ENCODE data around the gene PPCDC. TPM values are rescaled to one million over a fixed set of nuclear protein-coding genes. Genes with fewer than 3 reads are reported as not detected.

Gene PPCDC, protein sequence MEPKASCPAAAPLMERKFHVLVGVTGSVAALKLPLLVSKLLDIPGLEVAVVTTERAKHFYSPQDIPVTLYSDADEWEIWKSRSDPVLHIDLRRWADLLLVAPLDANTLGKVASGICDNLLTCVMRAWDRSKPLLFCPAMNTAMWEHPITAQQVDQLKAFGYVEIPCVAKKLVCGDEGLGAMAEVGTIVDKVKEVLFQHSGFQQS
- total RNA-seq, result 11.5 TPM
- long read RNA-seq, transcript PPCDC-209 (4 exons, 1,127 nt), result major isoform, 10 of 38 reads
- long read RNA-seq, transcript PPCDC-201 (6 exons, 2,250 nt), result major isoform, 10 of 38 reads
- long read RNA-seq, partial matches to known transcripts, result 4 of 38 reads
- long read RNA-seq, other reads (novel, unspliced or antisense), result 8 of 38 reads

DNA sequence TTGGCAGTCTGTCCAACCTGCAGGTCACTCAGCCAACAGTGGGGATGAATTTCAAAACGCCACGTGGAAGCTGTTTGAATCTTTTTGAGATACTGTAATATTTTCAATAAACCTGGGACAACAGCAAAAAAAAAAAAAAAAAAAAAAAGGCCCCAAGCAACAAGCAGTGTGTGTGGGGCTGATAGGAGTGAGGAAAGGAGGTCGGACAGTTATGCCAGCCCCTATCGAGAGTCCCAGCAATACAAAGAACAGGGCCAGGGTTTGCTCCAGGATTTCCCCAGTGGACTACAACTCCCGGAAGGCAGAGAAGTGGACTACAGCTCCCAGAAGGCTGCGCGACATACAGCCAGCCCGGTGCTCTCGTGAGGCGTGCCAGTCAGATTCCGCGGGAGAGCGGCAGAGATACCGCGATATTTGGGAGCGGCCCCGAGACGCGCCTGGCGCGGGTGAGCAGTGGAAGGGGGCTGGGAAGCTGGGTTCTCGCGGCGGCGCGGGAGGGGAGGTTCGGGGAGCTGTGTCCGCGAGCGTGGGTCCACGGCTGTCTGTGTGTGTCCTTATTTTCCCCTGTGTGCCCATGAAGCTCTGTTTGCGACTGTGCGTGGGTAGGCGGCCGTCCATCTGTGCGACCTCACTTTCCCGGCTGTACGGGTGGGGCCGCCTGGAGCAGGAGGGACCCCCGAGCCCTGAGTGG is at the start of gene PPCDC:
PPCDC (plus strand) TSS at position 410 of the 691 bp plus-strand sequence. CDS start 4,729 bp downstream, outside the sequence.
- peak; percentile 99 for DNase-seq (ENCODE audit: low spot score)

DNA sequence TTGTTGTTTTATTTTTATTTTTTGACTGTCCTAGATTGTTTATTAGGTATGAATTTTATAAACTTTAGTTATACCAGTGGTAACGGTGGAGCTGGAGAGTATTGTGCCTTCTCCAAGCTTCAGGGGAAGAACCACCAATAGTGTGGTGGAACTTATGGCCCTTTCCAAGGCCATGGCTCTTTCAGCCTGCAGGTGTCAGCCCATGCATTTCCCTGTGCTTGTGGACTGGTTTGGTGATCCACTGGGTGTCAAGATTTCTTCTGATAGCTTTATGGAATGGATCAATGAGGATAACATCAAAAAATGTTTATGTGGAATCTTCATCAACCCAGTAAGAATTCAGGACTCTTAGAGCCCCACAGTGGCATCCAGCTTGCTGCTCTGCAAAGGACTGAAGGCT is 47.2 kb upstream of the PPCDC start:
- no peak for DNase-seq (ENCODE audit: low spot score)

DNA sequence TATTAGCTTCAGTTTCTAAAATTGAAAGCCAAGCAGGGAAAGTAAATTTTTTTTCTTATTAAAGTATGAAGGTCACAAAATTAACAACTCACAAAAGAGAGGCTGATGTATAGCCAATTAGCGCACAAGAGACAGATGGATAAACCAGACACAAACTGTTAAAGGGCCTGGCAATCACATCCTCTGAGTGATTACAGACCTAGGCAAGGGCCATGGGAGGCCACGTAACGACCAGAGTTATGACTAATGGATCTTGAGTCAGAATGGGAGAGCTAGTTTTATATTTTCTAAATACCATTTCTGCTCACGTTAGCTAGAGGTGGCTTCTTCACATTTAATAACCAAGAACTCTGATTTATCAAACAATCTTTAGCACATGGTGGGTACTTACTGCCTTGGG is 45.8 kb upstream of the PPCDC start:
- no peak for DNase-seq (ENCODE audit: low spot score)

DNA sequence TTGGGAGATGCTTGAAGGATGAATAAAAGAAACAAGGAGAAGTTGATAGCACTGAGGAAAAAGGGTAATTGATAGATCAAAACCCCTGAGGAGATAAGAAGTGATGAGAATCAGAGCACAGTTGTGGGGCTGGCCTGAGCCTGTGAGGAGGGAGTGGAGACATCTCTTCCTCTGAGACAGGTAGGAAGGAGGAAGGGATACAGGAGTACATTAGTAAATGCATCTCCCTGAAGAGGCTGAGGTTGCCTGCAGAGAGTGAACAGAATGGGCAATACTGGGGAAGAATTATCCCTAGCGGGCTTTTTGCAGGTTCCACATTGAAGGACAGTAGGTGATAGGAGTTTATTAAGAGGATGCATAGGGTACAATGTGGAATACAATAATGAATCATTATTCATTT is 45.3 kb upstream of the PPCDC start:
- no peak for DNase-seq (ENCODE audit: low spot score)

DNA sequence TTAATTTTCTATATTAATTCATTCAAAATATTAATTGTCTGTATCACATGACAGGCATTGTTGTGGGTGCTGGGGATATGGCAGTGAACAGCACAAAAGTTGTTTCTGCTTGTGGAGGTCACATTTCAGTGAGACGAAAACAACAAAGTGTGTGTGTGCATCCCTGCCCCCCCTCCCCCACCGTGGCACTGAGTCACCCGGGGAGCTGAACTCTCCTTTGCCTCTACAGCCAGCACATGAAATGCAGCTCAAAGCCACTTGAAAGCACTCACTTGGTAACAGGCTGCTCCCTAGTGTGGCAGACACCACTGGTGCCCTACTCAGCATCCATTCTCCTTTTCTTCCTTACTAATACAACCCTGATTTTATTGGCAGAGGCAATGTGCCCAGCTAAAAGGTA is 44.9 kb upstream of the PPCDC start:
- DNase-seq (ENCODE audit: low spot score), result no peak

DNA sequence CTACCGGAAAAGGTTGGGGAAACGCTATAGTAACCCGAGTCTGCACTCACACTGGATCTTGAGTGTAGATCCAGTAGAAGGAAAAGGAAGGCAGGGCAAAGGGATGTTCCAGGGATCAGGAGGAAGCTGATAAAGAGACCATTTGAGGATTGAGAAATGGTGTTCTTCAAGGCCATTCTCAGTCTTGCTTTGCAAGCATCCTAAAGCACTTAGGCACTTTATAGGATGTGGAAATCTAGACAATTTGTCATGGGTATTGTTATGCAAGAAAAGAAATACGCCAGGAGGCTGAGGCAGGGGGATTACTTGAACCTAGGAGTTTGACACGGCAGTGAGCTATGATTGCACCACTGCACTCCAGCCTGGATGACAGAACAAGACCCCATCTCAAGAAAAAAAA is 41.2 kb upstream of the PPCDC start:
- no peak for DNase-seq (ENCODE audit: low spot score)

DNA sequence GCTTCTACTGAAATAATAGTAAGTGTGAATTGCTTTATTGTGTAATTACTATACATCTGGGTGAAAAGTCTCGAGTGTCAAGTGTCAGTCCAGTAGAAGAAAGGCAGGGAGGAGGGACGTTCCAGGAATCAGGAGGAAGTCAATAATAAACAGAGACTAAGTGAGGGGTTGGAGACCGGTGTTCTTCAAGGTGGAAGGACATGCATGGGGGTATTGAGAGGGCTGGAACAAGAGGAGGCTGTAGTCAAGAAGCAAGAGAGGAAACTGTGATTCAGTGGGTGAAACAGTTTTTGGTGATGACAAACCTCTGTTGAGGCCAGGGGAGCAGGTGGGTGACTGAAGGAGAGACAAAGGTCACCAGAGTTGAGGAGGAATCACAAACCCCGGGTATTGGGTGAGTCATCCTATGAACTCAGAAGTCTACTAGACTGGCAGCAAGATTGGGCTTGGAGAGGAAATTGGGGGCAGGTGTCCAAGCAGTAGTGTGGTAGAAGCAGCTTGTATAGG is 39.6 kb upstream of the PPCDC start:
- DNase-seq (ENCODE audit: low spot score), result no peak

DNA sequence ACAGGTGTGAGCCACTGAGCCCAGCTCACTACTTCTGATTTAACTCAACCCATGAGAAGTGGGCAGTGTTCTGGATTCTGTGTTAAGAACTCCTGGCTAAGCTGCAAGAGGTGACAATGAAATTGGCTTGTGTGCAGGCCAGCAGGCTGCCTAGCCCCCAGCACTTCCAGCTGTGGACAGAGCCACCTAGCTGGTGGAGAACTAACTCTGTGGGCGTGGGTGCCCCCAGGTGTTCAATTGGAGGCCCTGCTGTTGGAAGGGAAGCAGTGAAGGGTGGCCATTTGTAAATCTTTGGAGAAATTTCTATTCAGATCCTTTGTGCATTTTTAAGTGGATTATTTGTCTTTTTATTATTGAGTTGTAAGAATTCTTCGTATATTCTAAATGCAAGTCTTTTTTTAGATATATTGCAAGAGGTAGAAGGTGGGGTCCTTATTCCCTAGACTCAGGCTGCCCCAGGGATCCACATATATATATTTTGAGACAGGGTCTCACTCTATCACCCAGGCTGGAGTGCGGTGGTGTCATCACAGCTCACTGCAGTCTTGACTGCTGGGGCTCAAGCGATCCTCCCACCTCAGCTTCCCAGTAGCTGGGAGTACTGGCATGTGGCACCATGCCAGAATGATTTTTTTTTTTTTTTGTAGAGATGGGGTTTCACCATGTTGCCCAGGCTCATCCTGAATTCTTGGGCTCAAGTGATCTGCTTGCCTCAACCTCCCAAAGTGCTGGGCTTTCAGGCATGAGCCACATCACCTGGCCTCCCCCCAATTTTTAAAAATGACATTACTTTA is 35.2 kb upstream of the PPCDC start:
- no peak for DNase-seq (ENCODE audit: low spot score)

DNA sequence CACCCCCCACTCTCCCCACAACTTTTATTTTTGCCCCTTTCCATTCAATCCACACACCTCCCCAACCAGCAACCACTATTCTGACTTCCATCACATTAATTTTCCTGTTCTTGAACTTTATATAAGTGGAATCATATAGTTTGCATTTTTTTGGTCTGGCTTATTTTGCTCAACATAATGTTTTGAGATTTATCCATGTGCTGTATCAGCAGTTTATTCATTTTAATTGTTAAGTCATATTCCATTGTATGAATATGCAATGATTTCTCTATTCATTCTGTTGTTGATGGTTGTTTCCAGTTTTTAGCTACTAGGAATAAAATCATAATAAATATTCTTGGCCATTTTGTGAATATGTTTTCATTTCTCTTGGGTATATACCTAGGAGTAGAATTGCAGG is 33.9 kb upstream of the PPCDC start:
- DNase-seq (ENCODE audit: low spot score), result no peak

DNA sequence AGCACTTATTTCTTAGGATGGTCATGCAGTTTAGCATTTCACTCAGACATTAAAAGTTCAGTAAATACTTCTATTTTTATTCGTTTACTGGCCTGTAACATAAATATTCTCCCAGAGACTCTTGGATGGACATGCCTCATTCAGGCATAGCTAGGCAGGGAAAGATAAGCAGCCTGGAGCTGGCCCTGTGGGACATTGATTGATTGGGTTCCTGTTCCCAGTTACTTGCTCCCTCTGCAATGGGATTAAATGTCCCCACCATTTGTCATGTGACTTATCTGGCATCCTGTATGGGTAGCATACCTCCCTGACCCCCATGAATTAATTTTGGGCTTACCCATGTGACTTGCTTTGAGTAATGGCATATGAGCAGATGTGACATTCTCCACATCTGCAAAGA is 30.8 kb upstream of the PPCDC start:
- no peak for DNase-seq (ENCODE audit: low spot score)

DNA sequence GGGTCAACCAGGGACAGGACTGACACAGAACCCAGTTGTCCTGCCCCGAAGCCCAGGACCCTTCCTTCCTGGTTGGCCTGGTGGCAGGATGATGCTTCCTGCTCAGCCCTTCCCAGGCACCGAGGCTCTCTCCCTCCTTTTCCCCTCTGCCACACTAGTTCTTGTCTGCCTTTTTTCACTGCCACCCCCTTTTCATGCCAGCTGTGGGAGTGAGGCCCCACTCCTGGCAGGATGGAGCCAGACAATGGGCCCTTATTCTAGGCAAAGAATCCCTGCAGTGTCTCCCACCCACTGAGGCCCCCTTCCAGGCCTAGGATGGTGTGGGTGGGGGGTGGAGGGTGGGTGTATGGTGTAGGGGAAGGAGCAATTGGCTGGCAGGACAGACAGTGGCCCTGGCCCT is 29.2 kb upstream of the PPCDC start:
- no peak for DNase-seq (ENCODE audit: low spot score)

DNA sequence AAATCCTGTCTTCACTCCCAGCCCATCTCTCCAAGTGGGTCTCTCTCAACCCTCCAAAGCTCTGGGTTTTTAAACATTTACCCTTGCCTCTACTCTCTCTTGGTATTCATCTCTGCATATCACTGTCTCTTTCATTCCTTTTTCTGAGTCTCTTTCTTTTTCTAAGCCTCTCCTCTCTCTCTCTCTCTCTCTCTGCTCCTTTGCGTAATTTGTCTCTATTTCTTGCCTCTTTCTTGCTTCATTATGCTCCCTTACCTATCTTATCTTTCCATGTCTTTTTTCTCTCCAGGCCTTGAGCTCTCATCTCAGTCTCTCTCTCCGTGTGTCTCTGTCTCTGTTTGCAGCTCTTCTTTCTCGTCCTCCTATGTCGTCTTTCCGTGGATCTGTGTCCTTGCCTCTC is 28.7 kb upstream of the PPCDC start:
- DNase-seq (ENCODE audit: low spot score), result no peak

DNA sequence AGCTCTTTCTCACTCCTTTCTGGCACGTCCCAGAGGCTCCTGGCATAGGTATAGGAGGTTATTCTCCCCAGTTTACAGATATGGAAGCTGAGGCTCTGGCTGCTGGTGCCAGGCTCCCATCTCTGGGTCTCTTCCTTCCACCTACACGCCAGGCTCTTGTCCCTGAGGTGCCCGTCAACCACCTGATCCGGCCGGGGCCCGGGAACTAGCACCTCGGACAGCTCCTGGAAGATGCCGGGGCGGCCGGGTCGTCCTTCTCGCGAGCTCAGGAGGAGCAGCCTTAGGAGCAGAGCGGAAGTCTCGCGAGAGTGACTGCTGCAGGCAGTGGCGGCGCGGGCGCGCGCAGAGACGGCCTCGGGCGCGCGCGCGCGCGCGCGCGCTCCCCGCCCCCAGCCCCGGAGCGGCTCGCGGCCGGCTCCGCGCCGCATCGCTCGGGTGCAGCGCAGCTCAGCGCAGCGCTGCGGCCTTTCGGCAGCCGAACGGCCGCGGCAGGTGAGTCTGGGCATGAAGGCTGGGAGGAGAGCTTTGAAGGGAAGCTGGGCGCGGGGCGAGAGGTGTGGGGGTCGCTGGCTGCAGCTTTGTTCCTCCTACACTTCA is 28.1 kb upstream of the PPCDC start, which contains the start of gene SCAMP5:
SCAMP5 (plus strand) TSS at position 382 of the 597 bp plus-strand sequence. CDS start 16,277 bp downstream, outside the sequence.
- DNase-seq (ENCODE audit: low spot score), result peak; percentile 97

DNA sequence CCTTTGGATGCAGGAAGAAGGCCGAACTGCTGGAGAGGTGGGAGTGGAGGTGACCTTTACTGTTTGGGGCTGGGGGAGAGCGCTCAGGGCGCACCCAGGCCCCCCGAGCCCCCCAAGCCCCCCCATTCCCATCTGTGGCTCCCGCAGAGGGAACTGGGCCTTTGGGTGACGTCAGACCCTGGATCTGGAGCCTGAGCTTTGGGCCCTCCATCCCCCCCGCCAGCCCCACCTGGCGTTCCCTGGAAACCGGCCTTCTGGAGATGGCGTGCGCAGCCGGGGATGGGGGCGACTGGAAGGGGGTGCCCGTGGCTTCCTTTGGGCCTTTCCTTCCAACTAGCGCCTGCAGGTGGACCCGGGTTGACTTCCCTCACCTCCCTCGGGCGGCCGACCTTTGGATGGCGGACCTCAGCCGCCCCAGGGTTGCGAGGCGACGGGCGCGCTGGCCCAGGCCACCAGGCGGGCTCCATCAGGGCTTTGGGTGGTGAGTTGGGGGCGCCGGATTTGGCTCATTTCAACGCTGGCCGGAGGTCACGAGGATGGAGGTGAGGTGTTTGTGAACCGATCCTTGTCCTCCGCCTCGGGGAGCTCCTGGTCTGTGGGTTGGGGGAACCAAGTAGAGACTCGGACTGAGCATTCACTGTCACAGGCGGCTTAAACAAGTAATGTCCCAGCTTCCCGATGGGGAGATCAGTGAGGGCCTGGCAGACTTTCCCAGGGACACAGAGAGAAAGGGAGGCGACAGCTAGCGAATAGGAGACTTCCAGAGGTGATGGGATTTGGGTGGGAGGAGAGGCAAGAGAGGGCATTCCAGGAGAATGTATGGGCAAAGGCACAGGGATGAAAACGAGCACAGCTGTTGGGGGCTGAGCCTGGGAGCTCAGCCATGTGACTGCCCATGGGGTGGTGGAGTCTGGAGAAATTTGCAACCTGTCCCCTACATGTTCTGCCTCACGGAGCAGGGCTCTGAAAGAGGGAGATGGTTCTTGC is 27.3 kb upstream of the PPCDC start:
- DNase-seq (ENCODE audit: low spot score), result no peak

DNA sequence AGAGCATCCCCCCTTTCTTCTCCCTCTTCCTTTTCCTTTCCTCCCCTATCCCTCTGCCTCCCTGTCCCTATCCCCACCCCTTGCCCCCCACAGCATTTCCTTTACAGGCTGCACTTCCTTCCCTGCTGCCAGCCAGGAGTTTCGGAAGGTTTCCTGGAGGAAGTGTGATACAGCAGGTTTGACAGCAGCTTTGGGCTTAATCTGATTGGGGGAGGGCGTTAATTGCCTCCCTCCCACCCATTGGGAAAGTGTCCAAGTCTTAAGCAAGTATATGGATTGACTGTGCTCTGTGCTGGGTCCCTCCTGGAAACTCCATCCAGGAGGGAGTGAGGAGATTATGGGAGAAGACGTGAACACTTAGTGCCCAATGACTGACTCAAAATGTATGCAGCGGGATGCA is 26.2 kb upstream of the PPCDC start:
- no peak for DNase-seq (ENCODE audit: low spot score)

DNA sequence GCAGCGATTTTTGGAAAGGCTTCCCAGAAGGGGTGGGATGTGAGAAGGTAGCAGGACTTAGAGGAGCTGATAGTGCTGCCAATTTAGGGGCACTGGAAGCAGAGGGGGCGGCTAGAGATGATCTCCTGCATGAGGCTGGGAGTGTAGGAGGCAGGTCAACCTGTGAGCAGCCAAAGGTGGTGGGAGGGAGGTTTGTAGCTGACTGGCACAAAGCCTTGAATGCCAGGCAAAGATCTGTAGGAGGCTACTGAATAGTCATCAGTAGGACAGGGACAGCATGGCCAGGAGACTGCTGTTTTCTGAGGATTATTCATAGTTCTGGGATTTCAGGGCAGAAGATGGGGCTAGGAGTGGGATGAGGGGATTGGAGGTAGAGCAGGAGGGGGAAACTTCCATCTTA is 25.8 kb upstream of the PPCDC start:
- no peak for DNase-seq (ENCODE audit: low spot score)

DNA sequence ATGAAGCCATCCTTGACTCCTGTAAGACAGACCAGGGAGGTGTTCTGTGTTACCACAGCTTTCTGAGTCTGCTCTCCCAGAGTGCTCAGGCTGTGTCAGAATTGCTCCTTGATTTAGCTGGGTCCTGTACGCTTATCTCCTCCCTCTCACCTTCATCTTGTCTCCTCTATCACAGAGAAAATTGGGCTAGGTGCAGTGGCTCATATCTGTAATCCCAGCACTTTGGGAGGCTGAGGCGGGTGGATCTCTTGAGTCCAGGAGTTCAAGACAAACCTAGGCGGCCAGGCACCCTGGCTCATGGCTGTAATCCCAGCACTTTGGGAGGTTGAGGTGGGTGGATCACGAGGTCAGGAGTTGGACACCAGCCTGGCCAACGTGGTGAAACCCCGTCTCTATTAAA is 22.1 kb upstream of the PPCDC start:
- no peak for DNase-seq (ENCODE audit: low spot score)

DNA sequence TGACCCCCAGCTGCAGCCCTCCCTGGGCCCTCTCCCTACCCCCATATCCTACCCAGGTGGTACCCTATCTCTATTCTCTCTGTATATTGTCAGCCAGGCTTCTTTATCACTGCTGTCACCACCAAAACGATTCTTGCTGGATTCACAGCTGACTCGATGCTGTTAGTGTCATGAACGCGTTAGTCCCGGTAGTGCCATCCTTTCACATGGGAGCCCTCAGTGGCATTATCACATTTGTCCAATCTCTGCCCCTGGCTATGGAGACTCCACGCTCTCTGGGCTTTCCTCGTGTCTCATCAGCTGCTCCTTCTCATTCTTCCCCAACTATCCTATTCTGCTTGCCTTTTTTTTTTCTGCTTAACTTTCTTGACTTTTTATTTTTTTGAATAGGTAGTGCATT is 21.0 kb upstream of the PPCDC start:
- no peak for DNase-seq (ENCODE audit: low spot score)

DNA sequence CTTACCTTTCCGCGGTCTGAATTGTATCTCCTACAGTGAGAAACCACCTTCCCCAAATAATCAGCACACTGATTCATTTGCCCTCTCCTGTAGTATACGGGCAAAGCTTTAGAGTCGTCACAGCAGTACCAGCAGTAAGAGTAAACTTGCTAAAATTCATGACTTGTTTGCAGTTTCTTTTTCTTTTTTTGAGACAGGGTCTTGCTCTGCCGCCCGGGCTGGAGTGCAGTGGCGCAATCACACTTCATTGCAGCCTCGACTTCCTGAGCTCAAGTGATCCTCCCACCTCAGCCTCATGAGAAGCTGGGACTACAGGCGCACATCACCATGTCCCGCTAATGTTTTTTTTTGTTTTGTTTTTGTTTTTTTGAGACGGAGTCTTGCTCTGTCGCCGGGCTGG is 16.2 kb upstream of the PPCDC start:
- no peak for DNase-seq (ENCODE audit: low spot score)

DNA sequence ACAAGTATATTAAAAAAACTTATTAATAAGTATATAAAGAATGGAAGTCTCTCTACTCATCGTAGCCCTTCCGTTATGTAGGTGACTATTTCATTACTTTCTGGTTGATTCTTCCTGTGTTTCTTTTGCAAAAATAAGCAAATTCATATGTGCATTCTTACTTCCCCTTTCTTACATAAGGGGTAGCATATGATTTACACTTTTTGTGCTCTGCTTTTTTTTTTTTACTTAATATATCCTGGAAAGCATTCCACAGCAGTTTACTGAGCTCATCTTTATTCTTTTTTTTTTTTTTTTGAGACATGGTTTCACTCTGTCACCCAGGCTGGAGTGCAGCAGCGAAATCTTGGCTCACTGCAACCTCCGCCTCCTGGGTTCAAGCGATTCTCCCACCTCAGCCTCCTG is 15.2 kb upstream of the PPCDC start:
- no peak for DNase-seq (ENCODE audit: low spot score)

All from mesenteric fat pad (tissue), 1 donor.